ENCODE data around the gene SLC36A1.

DNA sequence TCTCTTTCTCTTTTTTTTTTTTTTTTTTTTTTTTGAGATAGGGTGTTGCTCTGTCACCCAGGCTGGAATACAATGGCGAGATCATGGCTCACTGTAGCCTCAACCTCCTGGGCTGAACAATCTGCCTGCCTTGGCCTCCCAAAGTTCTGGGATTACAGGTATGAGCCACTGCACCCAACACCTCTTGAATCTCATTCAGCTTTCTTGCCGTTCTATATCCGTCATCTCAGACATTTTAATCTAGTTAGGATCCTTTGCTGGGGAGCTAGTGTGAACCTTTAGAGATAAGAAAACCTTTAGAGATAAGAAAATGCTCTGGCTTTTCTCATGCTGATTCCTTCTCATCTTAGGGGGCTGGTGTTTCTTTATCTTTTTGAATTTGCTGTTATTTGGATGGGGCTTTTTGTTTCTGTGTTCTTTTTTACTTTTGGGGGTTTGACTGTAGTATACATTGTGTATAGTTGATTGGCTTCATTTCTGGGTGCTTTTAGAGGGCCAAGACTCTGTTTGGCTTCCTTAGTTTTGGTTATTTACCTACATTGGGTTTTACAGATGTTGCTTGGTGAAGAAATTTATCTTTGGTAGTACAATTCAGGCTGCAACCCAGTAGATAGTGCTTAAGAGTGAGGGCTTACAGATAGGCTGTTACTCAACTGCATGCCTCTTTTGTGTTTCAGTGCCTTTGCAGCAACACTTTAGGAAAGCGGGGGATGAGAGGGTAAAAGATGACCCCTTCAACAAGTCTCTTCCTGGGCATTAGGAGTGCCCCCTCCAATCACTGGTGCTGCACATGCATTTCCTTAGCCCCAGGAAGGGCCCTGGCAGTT is 41.9 kb upstream of the SLC36A1 start:
- TF ChIP-seq CTCF (IDR thresholded peaks at IDR 0.05) (no peak), POLR2AphosphoS5 (IDR thresholded peaks at IDR 0.05; ENCODE audit: low read depth, low read length) (no peak)
